Coronary artery (tissue), 2 donors: Measurements from ENCODE around the gene MAP4K4.

ENCODE experiments used
- DNase-seq: peaks from one replicate; pipeline ENCODE4 v3.0.0-alpha.2; 2017; ENCODE audit warnings: low spot score
- H3K27ac ChIP-seq, 2 donors: fragments of 200-600 bp; sonication (generic); one replicate each; pipeline ENCODE4 v1.5.1; 2016 to 2019
- H3K4me3 ChIP-seq: fragments of 200-600 bp; sonication (generic); 2 replicates; pipeline ENCODE4 v1.5.1; 2016; ENCODE audit warnings: mild to moderate bottlenecking, moderate library complexity
- CTCF ChIP-seq: fragments of 200-600 bp; sonication (generic); IDR thresholded peaks from one replicate; pipeline ENCODE4 v1.5.1; 2019; ENCODE audit warnings: antibody characterized with exemption

The MAP4K4 gene

DNA sequence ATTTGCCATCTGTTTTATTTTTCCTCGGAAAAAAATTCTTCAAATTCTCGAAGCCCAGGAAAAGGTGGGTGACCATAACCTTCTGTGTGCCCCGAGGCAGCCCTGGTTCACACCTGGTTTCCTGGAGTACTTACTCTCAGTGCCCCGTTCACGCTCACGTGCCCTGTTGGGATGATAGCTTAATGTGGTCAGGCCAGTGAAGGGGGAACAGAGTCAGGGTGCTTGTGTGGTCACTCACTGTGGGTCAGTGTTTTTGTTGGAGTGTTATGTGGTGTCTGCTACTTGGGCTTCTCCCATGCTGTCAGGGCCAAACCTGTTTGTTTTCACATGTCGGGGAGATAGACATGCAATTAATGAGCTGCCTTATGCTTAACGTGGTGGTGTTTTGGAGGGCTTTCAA, 78.1 kb downstream of the MAP4K4 start:
- no peak for TF ChIP-seq CTCF

DNA sequence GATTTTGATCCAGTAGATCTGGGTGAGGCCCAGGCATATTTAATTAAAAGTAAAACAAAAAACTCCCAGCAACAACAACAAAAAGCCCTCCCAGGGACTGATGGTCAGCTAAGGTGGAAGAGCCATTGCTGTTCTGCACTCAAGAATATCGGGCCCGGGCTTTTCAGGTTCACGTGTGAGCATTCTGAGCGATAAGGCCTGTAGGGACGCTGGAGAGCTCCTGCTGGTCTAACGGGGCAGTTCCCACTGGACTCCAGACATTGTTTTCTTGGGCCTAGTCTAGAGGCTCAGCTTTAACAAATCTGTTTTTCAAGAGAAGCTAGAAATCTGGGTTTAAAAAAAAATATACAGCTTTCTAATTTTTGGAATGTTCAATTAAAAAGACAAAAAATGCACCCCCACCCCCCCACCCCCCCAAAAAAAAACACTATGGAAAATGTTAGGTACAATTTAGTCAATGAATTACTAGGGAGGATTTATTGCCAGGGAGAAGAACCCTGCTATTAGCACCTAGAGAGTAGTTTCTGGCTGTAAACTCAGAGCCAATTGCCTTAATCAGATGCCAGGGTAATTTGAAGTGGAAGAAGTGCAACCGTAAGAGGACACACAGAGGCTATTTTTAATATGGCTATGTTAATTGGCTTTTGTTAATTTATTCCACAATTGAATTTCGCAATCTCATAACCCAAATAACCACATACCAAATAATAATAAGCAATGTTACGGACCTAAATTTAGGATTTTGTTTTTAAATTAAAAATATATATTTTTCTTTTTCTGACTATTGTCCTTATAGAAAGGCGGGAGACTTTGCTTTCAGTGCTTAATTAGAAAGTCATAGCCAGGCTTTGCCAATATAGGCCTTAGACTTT, 78.9 kb downstream of the MAP4K4 start:
- DNase-seq = no peak
- no peak for TF ChIP-seq CTCF
- H3K27ac ChIP-seq = no peak overlapping the region
- no peak overlapping the region for H3K4me3 ChIP-seq

More for the DNA sequence above, 78.1 kb downstream of the MAP4K4 start:
- no peak overlapping the region for H3K4me3 ChIP-seq
- no peak for DNase-seq
- no peak overlapping the region for H3K27ac ChIP-seq

GRCh38 chr2:101777337-101777736, 79.8 kb downstream of the MAP4K4 start:
- no peak for TF ChIP-seq CTCF
- Histone ChIP-seq H3K4me3 (no peak overlapping the region), H3K27ac (no peak overlapping the region)
- DNase-seq = no peak

- DNase-seq = no peak
- Histone ChIP-seq H3K27ac (no peak overlapping the region), H3K4me3 (no peak overlapping the region)
- TF ChIP-seq CTCF = no peak
Measured at GRCh38 chr2:101778102-101778501, 80.6 kb downstream of the MAP4K4 start.

DNA sequence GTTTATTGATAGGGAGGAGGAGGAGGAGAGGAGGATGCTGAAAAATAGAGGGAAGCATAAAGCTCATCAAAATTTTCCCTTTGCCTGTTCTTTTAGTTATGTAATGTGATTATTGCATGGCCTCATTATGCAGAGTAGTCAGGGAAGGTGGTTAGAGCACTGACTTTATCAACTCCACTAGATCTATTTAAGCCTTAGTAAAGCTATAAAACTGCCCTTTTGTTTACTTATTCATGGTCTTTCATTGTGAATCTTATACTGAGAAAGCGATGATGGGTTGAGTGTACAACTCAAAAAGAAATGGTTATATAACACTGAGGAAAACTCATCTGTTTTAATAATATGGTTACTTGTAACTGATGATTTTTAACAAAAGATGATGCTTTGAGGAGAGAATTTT, 81.7 kb downstream of the MAP4K4 start:
- H3K4me3 ChIP-seq = no peak overlapping the region
- no peak for TF ChIP-seq CTCF
- H3K27ac ChIP-seq = no peak overlapping the region
- no peak for DNase-seq

GRCh38 chr2:101779656-101780055, 82.1 kb downstream of the MAP4K4 start:
- Histone ChIP-seq H3K4me3 (no peak overlapping the region), H3K27ac (no peak overlapping the region)
- no peak for DNase-seq
- no peak for TF ChIP-seq CTCF

DNA sequence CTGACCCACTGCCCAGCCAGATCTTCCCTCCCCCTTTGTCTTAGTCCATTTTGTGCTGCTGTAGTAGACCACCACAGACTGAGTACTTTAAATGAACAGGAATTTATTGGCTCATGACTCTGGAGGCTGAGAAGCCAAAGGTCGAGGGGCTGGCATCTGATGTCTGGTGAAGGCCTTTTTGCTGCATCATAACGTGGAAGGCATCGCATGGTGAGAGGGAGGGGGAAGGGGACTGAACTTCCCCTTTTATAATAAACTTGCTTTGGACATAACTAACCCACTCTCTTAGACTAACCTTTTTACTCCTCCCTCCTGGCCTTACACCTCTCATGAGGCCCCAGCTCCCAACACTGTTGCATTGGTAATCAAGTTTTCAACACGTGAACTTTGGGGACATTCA, 83.8 kb downstream of the MAP4K4 start:
- DNase-seq = no peak
- no peak overlapping the region for H3K4me3 ChIP-seq
- H3K27ac ChIP-seq = no peak overlapping the region
- TF ChIP-seq CTCF = no peak
